ENCODE data around the gene RTN4RL1. TPM values are rescaled to one million over a fixed set of nuclear protein-coding genes. Genes with fewer than 3 reads are reported as not detected.
A peak's percentile ranks its signal among the peaks of the same experiment; 100 is the strongest.

RTN4RL1 gene
- total and polyA plus RNA-seq, 2 of the 4 experiments (the other 2 are of a cell fraction), result under 0.01 to 0.03 TPM

DNA sequence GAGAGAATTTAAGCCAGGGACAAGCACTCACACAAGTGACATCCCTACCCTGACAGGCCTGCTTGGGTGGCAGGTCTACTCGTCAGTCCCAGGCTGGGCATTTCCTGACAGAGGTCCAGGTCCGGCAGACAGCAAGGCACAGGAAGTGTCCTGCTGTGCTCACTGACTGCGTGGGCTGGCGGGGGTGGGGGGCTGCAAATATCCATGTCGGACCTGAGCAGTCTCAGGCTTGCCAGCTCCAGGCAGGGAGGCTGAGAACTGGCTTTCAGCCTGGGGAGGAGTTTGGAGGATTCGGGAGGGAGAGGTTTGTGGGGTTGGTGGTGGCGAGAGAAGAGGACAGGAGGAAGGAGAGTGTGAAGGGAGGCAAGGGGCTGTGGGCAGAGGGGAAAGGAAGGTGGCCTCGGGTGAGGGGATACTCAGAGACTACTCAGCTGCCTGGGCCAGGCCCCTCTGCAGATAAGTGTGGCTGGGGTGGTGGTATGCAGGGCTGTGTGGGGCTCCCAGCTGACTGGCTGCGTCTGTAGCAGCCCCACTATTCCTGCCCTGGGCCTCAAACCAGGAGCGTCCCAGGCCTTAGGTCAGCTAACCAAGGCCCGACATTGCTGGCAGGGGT is 37.5 kb upstream of the RTN4RL1 start:
- Histone ChIP-seq H4K8ac (ENCODE audit: low read depth in 2 of 2, low read length in 2 of 2) (peak overlapping the region; percentile 60 to 84), H3K9ac (ENCODE audit: low read depth, low read length) (peak overlapping the region; percentile 68), H2AK9ac (replicated peaks; ENCODE audit: low read depth, low read length, poor library complexity) (peak overlapping the region; percentile 89), H2AK5ac (ENCODE audit: low read depth, low read length) (peak overlapping the region; percentile 95), H3K4me1 (ENCODE audit: control insufficient read depth, insufficient read depth, low read length) (peaks cover 75% of the 10 kb centered on the region), H3K4me3 (ENCODE audit: insufficient read depth, low read depth, low read length) (no peak overlapping the region), H3K9me3 (ENCODE audit: control insufficient read depth, insufficient read depth, low read length) (no peaks in the 10 kb centered on the region), H3K4me2 (ENCODE audit: low read depth, low read length) (peak overlapping the region; percentile 33), H3K4ac (ENCODE audit: low read depth, low read length) (peak overlapping the region; percentile 90), H3K14ac (replicated peaks; ENCODE audit: low read depth, low read length) (peak overlapping the region; percentile 85), H3K27me3 (ENCODE audit: control insufficient read depth, insufficient read depth, low read length) (no peaks in the 10 kb centered on the region), H3K27ac (ENCODE audit: insufficient read depth, low read length) (peak overlapping the region; percentile 85), H3K23ac (ENCODE audit: low read depth, low read length) (peak overlapping the region; percentile 95), H3K36me3 (ENCODE audit: control insufficient read depth, insufficient read depth, low read length) (peaks cover 61% of the 10 kb centered on the region), H3K79me1 (ENCODE audit: low read depth in 1 of 2, low read length in 2 of 2) (peaks cover 28 to 88% of the 10 kb centered on the region in 2 experiments), H2BK15ac (ENCODE audit: low read depth, low read length) (peak overlapping the region; percentile 72; the same call in 1 of the 3 replicates), H4K91ac (ENCODE audit: insufficient read depth, low read depth, low read length) (peak overlapping the region; percentile 90), H4K20me1 (ENCODE audit: insufficient read depth, low read length) (peaks cover 14% of the 10 kb centered on the region), H3K9me1 (ENCODE audit: insufficient read depth, low read length) (peaks cover 37% of the 10 kb centered on the region), H2BK20ac (ENCODE audit: low read depth, low read length) (peak overlapping the region; percentile 87; the same call in 1 of the 2 replicates), H3K18ac (ENCODE audit: low read depth, low read length) (peak overlapping the region; percentile 94), H2AFZ (replicated peaks; ENCODE audit: low read length, poor library complexity) (peak overlapping the region; percentile 70), H2BK120ac (ENCODE audit: low read depth, low read length) (peak overlapping the region; percentile 99), H3K56ac (ENCODE audit: extremely low read depth, insufficient read depth, low read length) (peak overlapping the region; percentile 52; the same call in 1 of the 2 replicates), H2BK5ac (ENCODE audit: low read depth, low read length, poor library complexity, severe bottlenecking) (peak overlapping the region; percentile 95), H4K5ac (ENCODE audit: low read depth, low read length) (peak overlapping the region; percentile 88)
- CTCF ChIA-PET, result no interaction called here
- in situ Hi-C loops (cut with MboI; ENCODE audit: low sequenced_read_pairs) (loop anchor here (10.0 kb wide), 1 partner anchor 112 kb away; no protein-coding TSS in a partner anchor), intact Hi-C loops (cut with micrococcal nuclease) (no loop called here), dilution Hi-C loops (cut with HindIII; ENCODE audit: low sequenced_read_pairs, unreplicated experiment) (no loop called here)
- WGBS, 2 experiments (ENCODE audit: extremely low coverage in 2 of 2, insufficient read length in 1 of 2), result 25% methylated on average over 4 of the region's 11 CpGs; no CpG with 5 or more reads in 1 of the 2 experiments
- BruUV-seq (replicated peaks), result no TSS peak
- POLR2A ChIA-PET (ENCODE audit: unreplicated experiment), result no interaction called here
- TF ChIP-seq SMC3 (IDR thresholded peaks at IDR 0.05; ENCODE audit: low read depth, low read length) (0 out of 2 replicates have a peak, but pooled peaks have one; percentile 2), POLR2A (IDR thresholded peaks at IDR 0.05; ENCODE audit: low read depth, low read length) (peak; percentile 41)
- TF ChIP-seq, protein P1, sequence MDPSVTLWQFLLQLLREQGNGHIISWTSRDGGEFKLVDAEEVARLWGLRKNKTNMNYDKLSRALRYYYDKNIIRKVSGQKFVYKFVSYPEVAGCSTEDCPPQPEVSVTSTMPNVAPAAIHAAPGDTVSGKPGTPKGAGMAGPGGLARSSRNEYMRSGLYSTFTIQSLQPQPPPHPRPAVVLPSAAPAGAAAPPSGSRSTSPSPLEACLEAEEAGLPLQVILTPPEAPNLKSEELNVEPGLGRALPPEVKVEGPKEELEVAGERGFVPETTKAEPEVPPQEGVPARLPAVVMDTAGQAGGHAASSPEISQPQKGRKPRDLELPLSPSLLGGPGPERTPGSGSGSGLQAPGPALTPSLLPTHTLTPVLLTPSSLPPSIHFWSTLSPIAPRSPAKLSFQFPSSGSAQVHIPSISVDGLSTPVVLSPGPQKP (IDR thresholded peaks at IDR 0.05; ENCODE audit: borderline replicate concordance, low read depth, low read length), result no peak
- DNase-seq (peak; percentile 49), ATAC-seq (ENCODE audit: low read depth) (peak; percentile 7)
